ENCODE data around the gene HRH1. TPM values are rescaled to one million over a fixed set of nuclear protein-coding genes. Genes with fewer than 3 reads are reported as not detected.

Gene HRH1
- total RNA-seq, 1 donor from 2014 or later, result 2.7 TPM

- DNase-seq (ENCODE audit: low read depth in 2 of 2), result no peak
Measured at GRCh38 chr3:11275926-11276325, 121.6 kb downstream of the HRH1 start.

GRCh38 chr3:11276901-11277300 is 122.6 kb downstream of the HRH1 start:
- DNase-seq (ENCODE audit: low read depth in 2 of 2), result no peak

GRCh38 chr3:11282250-11283138 is 128.2 kb downstream of the HRH1 start:
- no peak for DNase-seq (ENCODE audit: low read depth in 2 of 2)

- DNase-seq (ENCODE audit: low read depth in 2 of 2), result no peak
Measured at GRCh38 chr3:11283139-11283475, 128.8 kb downstream of the HRH1 start.

- DNase-seq (ENCODE audit: low read depth in 2 of 2), result no peak
Measured at GRCh38 chr3:11284011-11284410, 129.7 kb downstream of the HRH1 start.

- no peak for DNase-seq (ENCODE audit: low read depth in 2 of 2)
Measured at GRCh38 chr3:11285471-11285870, 131.2 kb downstream of the HRH1 start.

- DNase-seq (ENCODE audit: low read depth in 2 of 2), result no peak
Measured at GRCh38 chr3:11287404-11287803, 133.1 kb downstream of the HRH1 start.

GRCh38 chr3:11288021-11288491 is 133.8 kb downstream of the HRH1 start:
- peak in 1 of 2 donors; percentile 26 for DNase-seq (ENCODE audit: low read depth in 2 of 2)

GRCh38 chr3:11288786-11289637 is 134.7 kb downstream of the HRH1 start:
- DNase-seq (ENCODE audit: low read depth in 2 of 2), result peak; percentile 81 to 92

- no peak for DNase-seq (ENCODE audit: low read depth in 2 of 2)
Measured at GRCh38 chr3:11289864-11290263, 135.6 kb downstream of the HRH1 start.

- DNase-seq (ENCODE audit: low read depth in 2 of 2), result peak in 1 of 2 donors; percentile 36
Measured at GRCh38 chr3:11290743-11291680, 136.7 kb downstream of the HRH1 start.

- DNase-seq (ENCODE audit: low read depth in 2 of 2), result no peak
Measured at GRCh38 chr3:11291808-11292207, 137.5 kb downstream of the HRH1 start.

GRCh38 chr3:11297126-11297525 is 142.8 kb downstream of the HRH1 start:
- DNase-seq (ENCODE audit: low read depth in 2 of 2), result no peak

GRCh38 chr3:11300970-11301369 is 146.7 kb downstream of the HRH1 start:
- no peak for DNase-seq (ENCODE audit: low read depth in 2 of 2)

- no peak for DNase-seq (ENCODE audit: low read depth in 2 of 2)
Measured at GRCh38 chr3:11302444-11302843, 148.2 kb downstream of the HRH1 start.

GRCh38 chr3:11304175-11304574 is 149.9 kb downstream of the HRH1 start:
- no peak for DNase-seq (ENCODE audit: low read depth in 2 of 2)

- DNase-seq (ENCODE audit: low read depth in 2 of 2), result peak in 1 of 2 donors; percentile 52
Measured at GRCh38 chr3:11305509-11305908, 151.2 kb downstream of the HRH1 start.

GRCh38 chr3:11306817-11307589 is 152.7 kb downstream of the HRH1 start:
- DNase-seq (ENCODE audit: low read depth in 2 of 2), result peak in 1 of 2 donors; percentile 78

- no peak for DNase-seq (ENCODE audit: low read depth in 2 of 2)
Measured at GRCh38 chr3:11307830-11308432, 153.6 kb downstream of the HRH1 start.

GRCh38 chr3:11310258-11310657 is 156.0 kb downstream of the HRH1 start:
- DNase-seq (ENCODE audit: low read depth in 2 of 2), result no peak

All from dermis microvascular lymphatic vessel endothelial cell (primary cell).